HG03159 (cell line): ENCODE measurements around the gene LYPD4.

ENCODE experiments used
- ATAC-seq: cut with Tn5 transposase; IDR thresholded peaks from one replicate; pipeline ENCODE4 v1.9.1; 2021; ENCODE audit warnings: mild to moderate bottlenecking, moderate library complexity; ENCODE audit not compliant: unreplicated experiment

Gene LYPD4

GRCh38 chr19:41853344-41853743, 8.9 kb upstream of the LYPD4 start:
- ATAC-seq, result no peak

DNA sequence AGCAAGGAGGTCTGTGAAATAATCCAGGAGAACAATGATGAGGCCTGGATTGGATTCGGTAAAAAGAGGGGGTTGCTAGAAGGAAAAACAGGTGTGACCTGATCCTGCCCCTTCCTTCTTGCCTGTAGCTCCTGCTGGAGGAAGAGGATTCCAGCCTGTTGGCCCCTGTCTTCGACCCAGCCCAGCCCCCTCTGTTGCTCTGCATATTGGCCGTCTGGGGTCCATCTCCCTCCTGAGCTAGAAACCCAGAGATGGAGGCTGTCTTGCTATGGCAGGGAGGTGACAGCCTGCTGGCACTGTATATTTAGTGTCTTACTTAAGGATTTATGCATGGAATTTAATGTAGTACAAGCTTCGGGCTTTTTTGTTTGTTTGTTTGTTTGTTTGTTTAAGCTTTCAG, 7.0 kb upstream of the LYPD4 start:
- ATAC-seq, result no peak

DNA sequence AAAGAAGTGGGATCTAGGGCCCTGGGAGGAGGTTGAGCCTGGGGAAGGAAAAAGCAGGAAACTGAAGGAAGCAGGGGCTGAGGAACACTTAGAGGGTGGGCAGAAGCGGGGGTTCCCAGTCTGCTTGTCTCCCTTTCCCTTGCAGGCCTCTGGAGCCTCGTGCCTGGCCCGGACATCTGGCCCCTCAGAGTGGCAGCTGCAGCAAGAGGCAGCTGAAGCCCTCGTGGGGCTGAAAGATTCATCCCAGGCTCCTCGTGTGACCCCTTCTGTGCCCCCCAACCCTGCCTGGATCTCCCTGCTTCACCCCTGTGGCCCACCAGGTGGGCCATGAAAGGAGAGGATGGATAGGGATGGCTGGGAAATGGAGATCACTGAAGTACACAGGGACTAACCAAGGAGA, 5.9 kb upstream of the LYPD4 start:
- no peak for ATAC-seq

DNA sequence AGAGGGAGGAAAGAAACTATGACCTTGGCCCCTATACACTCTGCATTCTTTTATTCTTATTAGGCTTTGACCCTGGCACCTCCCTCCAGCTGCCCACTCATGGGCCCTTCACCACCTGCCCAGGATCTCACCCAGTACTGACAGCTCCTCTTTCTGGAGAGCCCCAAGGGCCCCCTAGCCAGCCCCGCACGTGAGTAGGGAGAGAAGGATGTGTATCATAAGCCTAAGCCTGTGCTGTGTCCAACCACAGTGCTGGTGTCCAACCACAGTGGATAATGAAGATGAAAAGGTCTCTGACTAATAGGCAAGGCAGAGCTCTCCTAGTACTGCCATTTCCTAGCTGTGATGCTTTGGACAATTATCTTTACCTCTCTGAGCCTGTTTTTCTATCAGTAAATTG, 4.6 kb upstream of the LYPD4 start:
- ATAC-seq, result no peak

DNA sequence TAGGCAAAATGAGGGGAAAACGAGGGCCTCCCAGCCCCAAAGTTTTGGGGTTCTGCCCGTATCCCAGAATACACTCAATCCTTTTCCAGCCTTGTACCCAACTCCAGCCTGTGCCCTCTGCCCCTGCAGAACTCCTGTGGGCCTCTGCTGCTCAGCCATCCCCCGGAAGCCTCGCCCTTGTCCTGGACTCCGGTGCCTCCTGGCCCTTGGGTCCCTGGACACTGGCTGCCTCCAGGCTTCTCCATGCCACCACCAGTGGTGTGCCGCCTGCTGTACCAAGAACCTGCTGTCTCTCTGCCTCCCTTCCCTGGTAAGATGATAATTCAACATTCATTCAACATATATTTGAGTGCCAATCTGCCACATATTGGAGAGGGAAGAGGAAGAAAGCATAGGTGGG, 4.2 kb upstream of the LYPD4 start:
- no peak for ATAC-seq

DNA sequence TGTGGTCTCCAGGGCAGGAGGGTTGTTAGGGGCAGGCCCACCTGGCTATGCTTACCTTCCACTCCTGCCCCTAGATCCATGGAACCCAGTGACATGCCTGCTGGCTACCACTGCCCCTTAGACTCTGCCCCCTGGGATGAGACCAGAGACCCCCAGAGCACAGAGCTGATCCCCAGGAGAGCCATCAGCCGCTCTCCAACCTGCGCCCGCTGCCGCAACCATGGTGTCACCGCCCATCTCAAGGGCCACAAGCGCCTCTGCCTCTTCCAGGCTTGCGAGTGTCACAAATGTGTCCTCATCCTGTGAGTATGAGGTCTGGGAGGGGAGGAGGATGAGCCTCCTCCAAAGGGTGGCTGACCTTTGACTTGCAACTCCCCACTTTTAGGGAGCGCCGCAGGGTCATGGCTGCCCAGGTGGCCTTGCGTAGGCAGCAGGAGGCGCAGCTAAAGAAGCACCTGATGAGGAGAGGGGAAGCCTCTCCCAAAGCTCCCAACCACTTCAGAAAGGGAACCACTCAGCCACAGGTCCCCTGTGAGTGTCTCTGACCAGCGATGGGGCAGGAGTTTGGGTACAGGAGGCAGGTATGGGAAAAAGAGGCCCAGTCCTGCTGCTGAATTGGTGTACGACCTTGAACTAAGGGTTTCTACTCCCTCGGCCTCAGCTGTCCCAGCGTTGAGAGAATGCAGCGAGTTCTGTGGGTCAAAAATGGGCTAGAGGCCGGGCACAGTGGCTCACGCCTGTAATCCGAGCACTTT, 3.0 kb upstream of the LYPD4 start:
- ATAC-seq, result no peak

GRCh38 chr19:41845051-41845590, 638 bp upstream of the LYPD4 start:
- ATAC-seq, result no peak

DNA sequence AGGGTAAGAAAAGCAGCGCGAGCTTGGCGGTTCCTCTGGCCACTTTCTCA, 343 bp upstream of the LYPD4 start, which contains the start of gene DMRTC2:
DMRTC2 (plus strand) TSS at position 42 of the 50 bp plus-strand sequence. CDS start 2,387 bp downstream, outside the sequence.
- ATAC-seq, result no peak

- no peak for ATAC-seq
These were observed 1.1 kb downstream of the LYPD4 start for GRCh38 chr19:41843371-41843770.

DNA sequence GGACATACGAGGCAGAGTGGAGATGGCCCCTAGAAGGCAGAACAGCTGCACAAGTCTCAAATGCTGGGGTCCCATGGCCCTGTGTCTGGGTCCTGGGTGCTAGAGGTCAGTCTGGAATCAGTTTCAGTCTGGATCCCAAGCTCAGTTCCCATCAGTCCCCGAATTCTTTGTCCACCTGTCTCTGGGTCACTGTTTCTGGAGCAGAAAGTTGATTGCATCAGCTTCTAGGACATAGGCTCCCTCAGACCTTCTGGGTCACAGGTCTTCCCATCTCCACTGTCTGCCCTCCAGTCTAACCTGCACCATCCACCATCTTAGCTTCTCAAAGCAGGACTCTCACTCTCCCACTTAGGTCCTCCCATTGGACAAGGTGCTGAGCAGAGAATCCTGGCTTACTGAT, 5.3 kb downstream of the LYPD4 start:
- ATAC-seq, result no peak

DNA sequence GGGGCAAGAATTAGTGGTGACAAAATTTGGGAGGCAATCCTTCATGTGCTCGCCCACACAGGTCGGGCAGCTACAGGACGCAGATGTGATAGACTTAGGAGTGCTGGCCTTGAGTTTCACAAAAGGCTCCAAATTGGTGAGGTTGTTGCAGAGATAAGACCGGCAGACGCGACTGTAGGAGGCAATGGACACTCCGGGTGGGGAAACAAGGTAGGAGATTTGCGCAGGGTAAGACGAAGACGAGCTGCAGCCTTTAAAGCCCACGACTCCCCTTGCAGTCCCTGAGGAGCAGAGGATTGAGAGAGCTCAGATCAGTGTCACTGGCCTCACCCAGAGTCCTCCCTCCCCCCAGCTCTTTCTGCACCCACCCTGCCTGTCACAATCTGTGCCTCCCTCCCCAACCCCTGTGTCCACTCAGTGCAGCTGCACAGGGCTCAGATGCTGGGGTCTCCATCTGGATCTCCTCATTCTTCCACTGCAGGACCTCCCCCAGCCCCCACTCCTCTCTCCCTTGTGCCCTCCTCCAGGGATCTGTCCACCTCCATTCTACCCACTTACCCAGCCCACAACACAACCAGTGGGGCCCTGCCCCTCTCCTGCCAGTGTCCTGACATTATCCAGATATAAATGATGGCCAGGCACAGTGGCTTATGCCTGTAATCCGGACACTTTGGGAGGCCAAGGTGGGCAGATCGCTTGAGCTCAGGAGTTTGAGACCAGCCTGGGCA, 6.3 kb downstream of the LYPD4 start:
- ATAC-seq, result no peak

- no peak for ATAC-seq
These were observed 23.3 kb downstream of the LYPD4 start for GRCh38 chr19:41821003-41821735.

DNA sequence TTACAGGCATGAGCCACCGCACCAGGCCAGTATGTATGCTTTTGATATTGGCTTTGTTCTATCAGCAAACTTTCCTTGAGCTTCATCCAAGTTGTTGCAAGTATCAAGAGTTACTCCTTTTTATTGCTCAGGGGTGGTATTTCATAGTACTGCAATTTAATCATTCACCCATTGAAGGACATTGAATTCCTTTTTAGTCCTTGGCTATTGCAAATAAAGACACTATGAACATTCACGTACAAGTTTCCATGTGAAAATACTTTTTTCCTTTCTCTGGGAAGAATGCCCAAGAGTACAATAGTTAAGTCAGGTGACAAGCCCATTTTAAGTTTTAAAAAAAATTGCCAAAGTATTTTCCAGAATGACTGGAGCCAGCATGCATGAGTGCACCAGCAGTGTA, 27.7 kb downstream of the LYPD4 start:
- no peak for ATAC-seq

DNA sequence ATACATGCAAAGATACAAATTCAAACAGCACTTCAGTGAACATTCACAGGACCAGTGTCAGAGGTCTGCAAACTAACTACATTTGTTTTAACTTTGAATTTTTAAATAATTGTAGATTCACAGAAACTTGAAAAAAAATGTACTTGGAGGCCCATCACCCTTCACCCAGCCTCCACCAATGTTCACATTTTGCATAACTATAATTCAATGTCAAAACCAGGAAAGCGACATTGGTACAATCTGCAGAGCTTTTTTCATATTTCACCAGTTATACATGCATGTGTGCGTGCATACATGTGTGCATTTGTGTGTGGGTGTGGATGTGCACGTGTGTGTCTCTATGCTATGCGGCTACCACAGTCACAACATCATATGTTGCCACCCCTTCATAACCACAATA, 29.2 kb downstream of the LYPD4 start:
- no peak for ATAC-seq

GRCh38 chr19:41813911-41814310, 30.6 kb downstream of the LYPD4 start:
- no peak for ATAC-seq

- no peak for ATAC-seq
These were observed 32.5 kb downstream of the LYPD4 start for GRCh38 chr19:41811981-41812380.

- no peak for ATAC-seq
These were observed 33.4 kb downstream of the LYPD4 start for GRCh38 chr19:41811036-41811435.

GRCh38 chr19:41810301-41810700, 34.2 kb downstream of the LYPD4 start:
- no peak for ATAC-seq

DNA sequence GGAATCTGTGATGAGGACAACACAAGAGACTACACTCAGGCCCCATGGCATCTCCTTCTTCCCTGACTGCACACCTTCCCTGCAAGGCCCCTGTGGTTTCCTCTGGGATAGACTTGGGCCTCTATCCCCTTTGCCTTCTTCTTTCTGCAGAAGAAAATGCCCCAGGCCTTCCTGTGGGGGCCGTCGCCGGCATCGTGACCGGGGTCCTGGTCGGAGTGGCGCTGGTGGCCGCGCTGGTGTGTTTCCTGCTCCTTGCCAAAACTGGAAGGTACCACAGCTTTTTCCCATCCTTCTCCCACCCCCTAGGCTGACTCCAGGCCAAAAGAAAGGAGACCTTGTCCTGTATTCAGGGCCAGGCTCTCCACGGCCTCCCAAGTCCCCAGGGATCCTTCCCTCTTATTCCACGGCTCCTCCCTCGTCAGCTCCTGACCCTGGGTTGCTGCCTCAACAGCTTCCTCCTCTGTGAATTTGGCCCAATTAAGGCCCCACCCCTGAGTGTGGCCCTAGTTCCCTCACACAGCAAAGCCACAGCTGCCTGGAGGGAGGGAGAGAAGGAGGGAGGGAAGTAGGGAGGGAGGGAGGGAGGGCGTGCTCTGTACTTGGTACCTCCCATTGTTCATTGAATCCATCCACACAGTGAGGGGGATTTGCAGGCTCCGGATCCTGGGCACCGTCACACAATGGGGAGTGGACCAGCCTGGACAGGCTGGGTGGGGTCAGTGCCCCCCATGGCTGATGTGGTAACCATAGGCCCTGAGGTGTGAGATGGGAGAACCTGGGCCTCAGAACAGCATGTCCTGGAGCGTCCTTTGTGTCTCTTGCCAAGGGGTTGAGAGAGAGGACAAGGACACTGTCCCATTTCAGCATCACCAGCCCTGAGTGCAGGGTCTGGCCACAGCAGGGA, 35.6 kb downstream of the LYPD4 start:
- no peak for ATAC-seq

DNA sequence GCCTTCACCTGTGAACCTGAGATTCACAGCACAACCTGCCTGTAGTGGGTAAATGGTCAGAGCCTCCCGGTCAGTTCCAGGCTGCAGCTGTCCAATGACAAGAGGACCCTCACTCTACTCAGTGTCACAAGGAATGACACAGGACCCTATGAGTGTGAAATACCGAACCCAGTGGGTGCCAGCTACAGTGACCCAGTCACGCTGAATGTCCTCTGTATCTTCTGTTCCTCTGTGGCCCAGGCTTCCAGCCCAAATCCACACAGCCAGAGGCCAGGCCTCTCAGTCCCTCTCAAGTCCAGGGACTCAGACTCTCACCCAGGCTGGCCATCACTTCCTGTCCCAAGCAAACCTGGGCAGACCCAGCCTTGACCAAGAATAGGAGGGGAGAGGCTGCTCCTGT, 37.3 kb downstream of the LYPD4 start:
- no peak for ATAC-seq

- no peak for ATAC-seq
These were observed 40.1 kb downstream of the LYPD4 start for GRCh38 chr19:41804336-41804735.
